OCI-M2 (cell line): ENCODE measurements around the gene POM121.
"Not testable (repeated sequence)": the region's sequence is repeated elsewhere in the genome, so short reads cannot be mapped to it uniquely, and the experiment has no call there.

Experiments
- DNase-seq: peaks from one replicate; lab custom pipeline; 2025; ENCODE audit not compliant: unreplicated experiment; lab: John Stamatoyannopoulos, UW

POM121 gene

GRCh38 chr7:72949276-72949675, 24.4 kb downstream of the POM121 start:
- not testable (repeated sequence) for DNase-seq

- not testable (repeated sequence) for DNase-seq
Measured at GRCh38 chr7:72949686-72950085, 24.8 kb downstream of the POM121 start.

- DNase-seq: not testable (repeated sequence)
Measured at GRCh38 chr7:72950432-72950831, 25.5 kb downstream of the POM121 start.

- not testable (repeated sequence) for DNase-seq
Measured at GRCh38 chr7:72953901-72954562, 29.1 kb downstream of the POM121 start.

GRCh38 chr7:72954563-72955198, 29.8 kb downstream of the POM121 start:
- not testable (repeated sequence) for DNase-seq

- not testable (repeated sequence) for DNase-seq
Measured at GRCh38 chr7:72960029-72960428, 35.1 kb downstream of the POM121 start.

- not testable (repeated sequence) for DNase-seq
Measured at GRCh38 chr7:72960626-72961345, 35.9 kb downstream of the POM121 start.

- DNase-seq: not testable (repeated sequence)
Measured at GRCh38 chr7:72961346-72961650, 36.4 kb downstream of the POM121 start.

GRCh38 chr7:72963056-72963455, 38.2 kb downstream of the POM121 start:
- not testable (repeated sequence) for DNase-seq

- not testable (repeated sequence) for DNase-seq
Measured at GRCh38 chr7:72965186-72965975, 40.5 kb downstream of the POM121 start.

- DNase-seq: not testable (repeated sequence)
Measured at GRCh38 chr7:72966892-72967291, 42.0 kb downstream of the POM121 start.

GRCh38 chr7:72968980-72969516, 44.2 kb downstream of the POM121 start, which contains the start of gene TRIM74:
Gene TRIM74 (minus strand): TSS chr7:72969466. CDS start chr7:72966157, 3,309 bp downstream.
- not testable (repeated sequence) for DNase-seq

- DNase-seq: not testable (repeated sequence)
Measured at GRCh38 chr7:72969688-72970087, 44.8 kb downstream of the POM121 start.

GRCh38 chr7:72971505-72971904, 46.6 kb downstream of the POM121 start:
- not testable (repeated sequence) for DNase-seq

GRCh38 chr7:72974781-72975180, 49.9 kb downstream of the POM121 start:
- DNase-seq: not testable (repeated sequence)

- DNase-seq: not testable (repeated sequence)
Measured at GRCh38 chr7:72975656-72976286, 50.9 kb downstream of the POM121 start.

- DNase-seq: not testable (repeated sequence)
Measured at GRCh38 chr7:72976434-72976833, 51.5 kb downstream of the POM121 start.

GRCh38 chr7:72980382-72980781, 55.5 kb downstream of the POM121 start:
- DNase-seq: not testable (repeated sequence)

GRCh38 chr7:72982084-72982483, 57.2 kb downstream of the POM121 start:
- not testable (repeated sequence) for DNase-seq
